Measurements from ENCODE around the gene PLEKHA3.

DNA sequence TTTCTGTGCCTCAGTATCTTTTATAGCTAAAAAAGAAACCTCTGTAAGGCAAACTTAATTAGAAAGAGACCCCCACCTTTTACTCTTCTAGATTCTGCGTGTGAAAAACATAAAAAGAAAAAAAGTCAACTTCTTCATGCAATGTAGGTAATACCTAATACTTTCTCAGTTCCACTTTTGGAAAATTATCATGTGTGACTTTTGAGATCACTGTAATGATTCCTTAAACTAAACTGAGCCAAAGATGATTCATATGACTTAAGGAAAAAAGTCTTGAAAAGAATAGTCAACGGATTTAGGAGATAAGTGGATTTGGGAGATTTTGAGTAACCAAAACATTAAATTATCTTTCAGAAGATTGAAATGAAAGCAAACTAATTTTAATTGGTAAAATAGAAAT lies 48.9 kb downstream of the PLEKHA3 start:
- TF ChIP-seq POLR2A (IDR thresholded peaks at IDR 0.05) (no peak), EP300 (IDR thresholded peaks at IDR 0.05) (no peak)

Data from stomach (tissue), 4 donors.